Kidney epithelial cell (primary cell): Measurements from ENCODE around the gene NFIA. TPM values are rescaled to one million over a fixed set of nuclear protein-coding genes. Genes with fewer than 3 reads are reported as not detected.
A peak's percentile ranks its signal among the peaks of the same experiment; 100 is the strongest.

Experiments
- DNase-seq: peaks from one replicate; pipeline ENCODE4 v3.0.0-alpha.2; 2010; ENCODE audit warnings: low read depth
- H3K27me3 ChIP-seq: 2 replicates; pipeline ENCODE4 v1.6.0; 2011; ENCODE audit warnings: low read length; ENCODE audit not compliant: control insufficient read depth, insufficient read depth
- H3K36me3 ChIP-seq: 2 replicates; pipeline ENCODE4 v1.5.1; 2011; ENCODE audit warnings: low read length; ENCODE audit not compliant: control insufficient read depth, insufficient read depth
- H3K4me3 ChIP-seq: 2 replicates; pipeline ENCODE4 v1.5.1; 2011; ENCODE audit warnings: low read depth, mild to moderate bottlenecking, control low read depth, low read length
- CTCF ChIP-seq: IDR thresholded peaks from 2 replicates; pipeline ENCODE4 v1.5.1; 2011; ENCODE audit warnings: mild to moderate bottlenecking, moderate library complexity, low read length, control low read depth, inconsistent platforms; ENCODE audit not compliant: insufficient read depth, poor library complexity, severe bottlenecking
- total RNA-seq: library from RNA; depleted of rRNA; stranded (reverse); fragments of >200 nt; gene quantifications from 2 replicates; pipeline ENCODE4 v1.2.3, GENCODE V29; 2015

NFIA gene
- total RNA-seq, 1 donor from 2014 or later, result 3.5 TPM

- H3K27me3 ChIP-seq, result no peaks in the 10 kb centered on the region
- H3K4me3 ChIP-seq, result no peak overlapping the region
- H3K36me3 ChIP-seq, result no peaks in the 10 kb centered on the region
- TF ChIP-seq CTCF, result no peak
- no peak for DNase-seq
Observed at GRCh38 chr1:61193808-61194207, 111.4 kb downstream of the NFIA start.

- no peak overlapping the region for H3K4me3 ChIP-seq
- no peaks in the 10 kb centered on the region for H3K27me3 ChIP-seq
- H3K36me3 ChIP-seq, result no peaks in the 10 kb centered on the region
- no peak for DNase-seq
- TF ChIP-seq CTCF, result no peak
Observed at GRCh38 chr1:61198554-61198953, 116.2 kb downstream of the NFIA start.

GRCh38 chr1:61201035-61201434, 118.7 kb downstream of the NFIA start:
- Histone ChIP-seq H3K4me3 (no peak overlapping the region), H3K36me3 (no peaks in the 10 kb centered on the region), H3K27me3 (no peaks in the 10 kb centered on the region)
- no peak for DNase-seq
- no peak for TF ChIP-seq CTCF

- Histone ChIP-seq H3K4me3 (no peak overlapping the region), H3K27me3 (no peaks in the 10 kb centered on the region), H3K36me3 (no peaks in the 10 kb centered on the region)
- TF ChIP-seq CTCF, result no peak
- no peak for DNase-seq
Observed at GRCh38 chr1:61202854-61203598, 120.7 kb downstream of the NFIA start.

GRCh38 chr1:61204528-61204927, 122.2 kb downstream of the NFIA start:
- no peak for DNase-seq
- Histone ChIP-seq H3K36me3 (no peaks in the 10 kb centered on the region), H3K4me3 (no peak overlapping the region), H3K27me3 (no peaks in the 10 kb centered on the region)
- no peak for TF ChIP-seq CTCF

- Histone ChIP-seq H3K27me3 (no peaks in the 10 kb centered on the region), H3K36me3 (no peaks in the 10 kb centered on the region), H3K4me3 (no peak overlapping the region)
- peak; percentile 2 for TF ChIP-seq CTCF
- peak; percentile 58 for DNase-seq
Observed at GRCh38 chr1:61207416-61207815, 125.1 kb downstream of the NFIA start.
